Measurements from ENCODE around the gene IKZF3. TPM values are rescaled to one million over a fixed set of nuclear protein-coding genes. Genes with fewer than 3 reads are reported as not detected.

IKZF3 gene
- total and polyA plus RNA-seq, 10 of the 15 experiments (the other 5 are each of a cell fraction or from before 2014, with no cell fraction given) = 5.5 to 98.2 (median 47.6) TPM

DNA sequence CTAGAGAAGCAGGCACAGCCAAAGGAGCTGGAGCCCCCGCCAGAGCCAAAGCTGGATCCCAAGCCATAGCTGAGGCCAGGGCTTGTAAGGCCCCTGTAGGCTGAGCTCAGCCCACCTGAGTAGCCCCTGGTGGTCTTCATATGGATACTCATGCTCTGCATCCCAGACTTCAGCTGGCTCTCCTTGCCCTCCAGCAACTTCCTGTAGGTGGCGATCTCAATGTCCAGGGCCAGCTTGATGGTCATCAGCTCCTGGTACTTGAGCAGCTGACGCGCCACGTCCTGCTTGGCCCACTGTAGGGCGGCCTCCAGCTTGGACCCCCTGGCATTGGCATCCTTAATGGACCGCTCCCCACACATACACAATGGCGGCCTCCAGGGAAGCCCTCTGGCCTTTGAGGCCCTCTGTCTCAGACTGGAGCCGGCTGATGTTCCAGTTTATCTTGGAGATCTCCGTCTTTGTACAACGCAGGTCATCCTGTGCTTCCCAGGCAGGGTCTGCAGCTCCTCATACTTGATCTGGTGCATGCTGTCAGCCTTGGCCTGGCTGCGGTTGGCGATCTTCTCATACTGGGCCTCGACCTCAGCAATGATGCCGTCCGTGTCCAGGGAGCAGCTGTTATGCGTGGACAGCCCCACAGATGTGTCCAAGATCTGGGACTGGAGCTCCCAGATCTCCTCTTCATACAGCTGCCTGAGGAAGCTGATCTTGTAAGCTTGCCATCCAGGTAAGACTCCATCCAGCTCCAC lies 28.9 kb downstream of the IKZF3 start:
- Histone ChIP-seq H3K9me3 (replicated peaks; ENCODE audit: control insufficient read depth, insufficient read depth, low read length) (peaks cover 29% of the 10 kb centered on the region), H3K36me3 (ENCODE audit: control insufficient read depth in 2 of 2, insufficient read depth in 2 of 2, low read length in 1 of 2) (peaks cover 17 to 34% of the 10 kb centered on the region in 2 experiments), H3K4me3 (no peak overlapping the region), H3K27me3 (replicated peaks in 1 of 2; ENCODE audit: control insufficient read depth in 2 of 2, insufficient read depth in 2 of 2, low read length in 1 of 2) (no peaks in the 10 kb centered on the region), H3K79me2 (ENCODE audit: control insufficient read depth, insufficient read depth, low read length) (peaks cover 72% of the 10 kb centered on the region), H3K4me1 (ENCODE audit: control insufficient read depth, insufficient read depth, low read length) (no peaks in the 10 kb centered on the region; the same call in 1 of the 2 replicates), H3K9ac (ENCODE audit: control insufficient read depth, insufficient read depth, low read length) (no peak overlapping the region), H3K4me2 (ENCODE audit: control insufficient read depth, insufficient read depth) (no peak overlapping the region), H2AFZ (ENCODE audit: control insufficient read depth, low read depth, low read length) (no peak overlapping the region), H3K27ac (ENCODE audit: control insufficient read depth, insufficient read depth) (no peak overlapping the region), H4K20me1 (ENCODE audit: control insufficient read depth, insufficient read depth) (no peaks in the 10 kb centered on the region)
- in situ Hi-C loops (cut with MboI) (no loop called here), intact Hi-C loops (cut with micrococcal nuclease; ENCODE audit: unreplicated experiment) (no loop called here)
- ATAC-seq (peak; percentile 28), DNase-seq (ENCODE audit: low read depth, low spot score) (no peak), FAIRE-seq (no peak)
- no TSS peak for BruUV-seq (replicated peaks)
- ChIA-PET CTCF (interaction anchor here (0.6 to 2.3 kb wide), 8 partner anchors 11 to 251 kb away, joined by 3 to 10 read pairs (median 3); partner anchors contain the start of genes IKZF3 and PSMD3), POLR2A (interaction anchor here (0.9 to 1.9 kb wide), 3 partner anchors 8 to 22 kb away, joined by 4 to 7 read pairs (median 7); no protein-coding TSS in a partner anchor), RAD21 (ENCODE audit: unreplicated experiment) (interaction anchor here (1.0 to 1.1 kb wide), 2 partner anchors 13 to 25 kb away, joined by 3 to 4 read pairs; no protein-coding TSS in a partner anchor), SMC1A (ENCODE audit: uncharacterized antibody, unreplicated experiment) (interaction anchor here (1.0 to 3.7 kb wide), 8 partner anchors 8 to 212 kb away, joined by 3 to 16 read pairs (median 4); no protein-coding TSS in a partner anchor)
- TF ChIP-seq ASH2L (IDR thresholded peaks at IDR 0.05; ENCODE audit: borderline replicate concordance, low read depth) (no peak), GATAD2B (conservative IDR thresholded peaks at IDR 0.05; ENCODE audit: low read depth) (no peak), POLR2AphosphoS5 (IDR thresholded peaks at IDR 0.05; ENCODE audit: low read length) (0 out of 2 replicates have a peak, but pooled peaks have one; percentile 42), CBX5 (IDR thresholded peaks at IDR 0.05; ENCODE audit: low read depth) (no peak), RAD21 (IDR thresholded peaks at IDR 0.05; ENCODE audit: insufficient read depth, low read depth, low read length) (no peak), POLR2A (IDR thresholded peaks at IDR 0.05; ENCODE audit: low read depth, low read length) (peak; percentile 45)
- TF ChIP-seq, protein P1, sequence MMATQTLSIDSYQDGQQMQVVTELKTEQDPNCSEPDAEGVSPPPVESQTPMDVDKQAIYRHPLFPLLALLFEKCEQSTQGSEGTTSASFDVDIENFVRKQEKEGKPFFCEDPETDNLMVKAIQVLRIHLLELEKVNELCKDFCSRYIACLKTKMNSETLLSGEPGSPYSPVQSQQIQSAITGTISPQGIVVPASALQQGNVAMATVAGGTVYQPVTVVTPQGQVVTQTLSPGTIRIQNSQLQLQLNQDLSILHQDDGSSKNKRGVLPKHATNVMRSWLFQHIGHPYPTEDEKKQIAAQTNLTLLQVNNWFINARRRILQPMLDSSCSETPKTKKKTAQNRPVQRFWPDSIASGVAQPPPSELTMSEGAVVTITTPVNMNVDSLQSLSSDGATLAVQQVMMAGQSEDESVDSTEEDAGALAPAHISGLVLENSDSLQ (IDR thresholded peaks at IDR 0.05) = no peak
- 97% methylated on average over 17 of the region's 17 CpGs for WGBS (ENCODE audit: insufficient coverage, insufficient replicate concordance, low lambda C conversion rate, missing lambda C conversion rate)
